Measurements from ENCODE around the gene SUSD4. TPM values are rescaled to one million over a fixed set of nuclear protein-coding genes. Genes with fewer than 3 reads are reported as not detected.

SUSD4 gene
- total and polyA plus RNA-seq, 2 experiments from 2014 or later: 5.6 to 8.3 TPM

GRCh38 chr1:223214261-223214807 lies 149.6 kb downstream of the SUSD4 start:
- TF ChIP-seq CTCF (IDR thresholded peaks at IDR 0.05; ENCODE audit: poor library complexity) (no peak), EZH2 (IDR thresholded peaks at IDR 0.05; ENCODE audit: borderline replicate concordance) (no peak), EZH2phosphoT487 (IDR thresholded peaks at IDR 0.05; ENCODE audit: low read depth, severe bottlenecking, unreplicated experiment) (no peak)
- H3K79me2 ChIP-seq: no peaks in the 10 kb centered on the region
- 78% methylated on average over 5 of the region's 5 CpGs for WGBS (ENCODE audit: low lambda C conversion rate, missing lambda C conversion rate)

GRCh38 chr1:223212441-223212840 lies 151.5 kb downstream of the SUSD4 start:
- Histone ChIP-seq H3K9me2 (replicated peaks; ENCODE audit: insufficient read depth) (no peaks in the 10 kb centered on the region), H3K4me1 (ENCODE audit: insufficient read depth) (peaks cover 4% of the 10 kb centered on the region), H3K9me3 (ENCODE audit: low read depth) (no peaks in the 10 kb centered on the region), H3K36me3 (replicated peaks; ENCODE audit: insufficient read depth, low read depth) (no peaks in the 10 kb centered on the region), H2AFZ (no peak overlapping the region), H3K79me2 (no peaks in the 10 kb centered on the region), H3K27ac (no peak overlapping the region), H3K4me2 (no peak overlapping the region), H3K4me3 (no peak overlapping the region), H3K27me3 (no peaks in the 10 kb centered on the region), H4K20me1 (ENCODE audit: insufficient read depth, poor library complexity, severe bottlenecking) (no peaks in the 10 kb centered on the region)
- TF ChIP-seq CTCF (IDR thresholded peaks at IDR 0.05; ENCODE audit: poor library complexity) (no peak), EZH2phosphoT487 (IDR thresholded peaks at IDR 0.05; ENCODE audit: low read depth, severe bottlenecking, unreplicated experiment) (no peak), EZH2 (IDR thresholded peaks at IDR 0.05; ENCODE audit: borderline replicate concordance) (no peak)
- DNase-seq (ENCODE audit: low spot score): no peak
- 59% methylated on average over 3 of the region's 3 CpGs for WGBS (ENCODE audit: low lambda C conversion rate, missing lambda C conversion rate)

More at GRCh38 chr1:223214261-223214807, 149.6 kb downstream of the SUSD4 start:
- Histone ChIP-seq H3K4me2 (no peak overlapping the region), H3K9me2 (replicated peaks; ENCODE audit: insufficient read depth) (no peaks in the 10 kb centered on the region), H3K27me3 (no peaks in the 10 kb centered on the region), H3K9me3 (ENCODE audit: low read depth) (no peaks in the 10 kb centered on the region), H3K36me3 (replicated peaks; ENCODE audit: insufficient read depth, low read depth) (no peaks in the 10 kb centered on the region), H4K20me1 (ENCODE audit: insufficient read depth, poor library complexity, severe bottlenecking) (no peaks in the 10 kb centered on the region), H3K27ac (no peak overlapping the region), H2AFZ (no peak overlapping the region), H3K4me1 (ENCODE audit: insufficient read depth) (peaks cover 4% of the 10 kb centered on the region), H3K4me3 (no peak overlapping the region)
- DNase-seq (ENCODE audit: low spot score): no peak

- Histone ChIP-seq H3K4me1 (ENCODE audit: insufficient read depth) (peaks cover 4% of the 10 kb centered on the region), H3K4me3 (no peak overlapping the region), H3K4me2 (no peak overlapping the region)
Measured at GRCh38 chr1:223211323-223211985, 152.5 kb downstream of the SUSD4 start.

More at GRCh38 chr1:223211323-223211985, 152.5 kb downstream of the SUSD4 start:
- no peaks in the 10 kb centered on the region for H3K36me3 ChIP-seq (replicated peaks; ENCODE audit: insufficient read depth, low read depth)
- H4K20me1 ChIP-seq (ENCODE audit: insufficient read depth, poor library complexity, severe bottlenecking): no peaks in the 10 kb centered on the region
- TF ChIP-seq CTCF (IDR thresholded peaks at IDR 0.05; ENCODE audit: poor library complexity) (no peak), EZH2phosphoT487 (IDR thresholded peaks at IDR 0.05; ENCODE audit: low read depth, severe bottlenecking, unreplicated experiment) (no peak), EZH2 (IDR thresholded peaks at IDR 0.05; ENCODE audit: borderline replicate concordance) (no peak)
- no peaks in the 10 kb centered on the region for H3K9me2 ChIP-seq (replicated peaks; ENCODE audit: insufficient read depth)
- H3K79me2 ChIP-seq: no peaks in the 10 kb centered on the region
- no peak overlapping the region for H2AFZ ChIP-seq
- DNase-seq (ENCODE audit: low spot score): no peak
- WGBS (ENCODE audit: low lambda C conversion rate, missing lambda C conversion rate): 91% methylated on average over 5 of the region's 5 CpGs
- no peaks in the 10 kb centered on the region for H3K9me3 ChIP-seq (ENCODE audit: low read depth)
- H3K27ac ChIP-seq: no peak overlapping the region
- no peaks in the 10 kb centered on the region for H3K27me3 ChIP-seq

Measured in hepatocyte (in vitro differentiated cells).